OCI-M2 (cell line): ENCODE data around the gene ANKRD53.

Experiments
- DNase-seq: peaks from one replicate; lab custom pipeline; 2025; ENCODE audit not compliant: unreplicated experiment; lab: John Stamatoyannopoulos, UW

The ANKRD53 gene

DNA sequence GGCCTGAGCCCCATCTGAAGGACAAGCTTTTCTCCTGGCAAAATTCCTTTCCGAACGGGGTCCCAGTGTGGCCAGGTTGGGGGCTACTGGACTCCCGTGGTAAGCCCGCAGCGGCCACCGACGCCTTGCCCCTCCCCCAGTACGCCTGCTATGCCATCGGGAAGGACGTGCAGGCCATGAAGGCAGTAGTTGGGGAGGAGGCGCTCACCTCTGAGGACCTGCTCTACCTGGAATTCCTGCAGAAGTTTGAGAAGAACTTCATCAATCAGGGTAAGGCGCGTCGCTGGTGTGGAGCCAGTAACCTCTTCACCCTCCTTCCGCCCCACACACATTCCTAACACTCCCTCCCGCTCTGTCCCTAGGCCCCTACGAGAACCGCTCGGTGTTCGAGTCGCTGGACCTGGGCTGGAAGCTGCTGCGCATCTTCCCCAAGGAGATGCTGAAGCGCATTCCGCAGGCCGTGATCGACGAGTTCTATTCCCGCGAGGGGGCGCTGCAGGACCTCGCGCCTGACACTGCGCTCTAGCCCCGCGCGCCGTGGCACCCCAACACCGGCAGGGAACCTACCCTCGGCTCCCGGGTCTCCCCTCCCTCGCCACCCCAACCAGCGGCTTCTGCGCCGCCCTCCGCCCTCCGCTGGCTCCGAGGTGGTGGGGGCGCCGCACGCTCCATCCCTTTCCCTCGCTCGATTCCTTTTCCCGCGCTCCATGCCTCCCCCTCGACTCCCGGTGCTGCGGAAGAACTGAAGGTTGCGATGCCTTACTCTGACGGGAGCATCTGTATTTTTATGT is 13.6 kb upstream of the ANKRD53 start:
- DNase-seq = no peak

- no peak for DNase-seq
Measured at GRCh38 chr2:70965506-70965905, 12.9 kb upstream of the ANKRD53 start.

DNA sequence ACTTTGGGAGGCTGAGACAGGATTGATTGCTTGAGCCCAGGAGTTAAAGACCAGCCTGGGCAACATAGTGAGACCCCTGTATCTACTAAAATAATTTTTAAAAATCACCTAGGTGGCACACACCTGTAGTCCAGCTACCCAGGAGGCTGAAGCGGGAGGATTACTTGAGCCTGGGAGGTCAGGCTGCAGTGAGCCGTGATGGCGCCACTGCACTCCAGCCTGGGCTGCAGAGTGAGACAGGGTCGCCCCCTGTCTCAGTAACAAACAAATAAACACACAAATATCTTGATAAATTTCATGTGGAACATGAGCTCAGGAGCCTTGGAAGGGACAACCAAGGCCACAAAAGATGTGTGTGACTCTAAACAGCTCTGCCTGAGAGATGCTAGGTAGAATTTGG is 11.7 kb upstream of the ANKRD53 start:
- no peak for DNase-seq

DNA sequence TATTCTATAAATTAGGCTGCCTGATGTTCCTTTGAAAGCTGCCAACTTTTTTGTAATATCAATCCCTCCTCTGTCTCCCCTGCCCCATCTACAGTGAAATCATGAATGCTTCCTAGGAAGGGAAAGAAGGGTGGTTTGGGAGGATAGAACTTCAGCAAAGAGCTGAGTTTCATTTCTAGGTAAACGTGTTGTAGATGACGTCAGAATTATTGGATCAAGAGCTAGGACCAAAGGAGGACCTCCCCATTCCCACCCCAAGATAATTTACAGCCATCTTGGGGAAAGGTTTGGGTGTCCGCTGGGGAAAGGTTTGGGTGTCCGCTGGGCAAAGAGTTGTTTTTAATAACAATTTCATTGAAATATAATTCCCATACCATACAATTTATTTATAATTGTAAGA is 11.2 kb upstream of the ANKRD53 start:
- DNase-seq = no peak

- DNase-seq = no peak
Measured at GRCh38 chr2:70974592-70974991, 3.8 kb upstream of the ANKRD53 start.

DNA sequence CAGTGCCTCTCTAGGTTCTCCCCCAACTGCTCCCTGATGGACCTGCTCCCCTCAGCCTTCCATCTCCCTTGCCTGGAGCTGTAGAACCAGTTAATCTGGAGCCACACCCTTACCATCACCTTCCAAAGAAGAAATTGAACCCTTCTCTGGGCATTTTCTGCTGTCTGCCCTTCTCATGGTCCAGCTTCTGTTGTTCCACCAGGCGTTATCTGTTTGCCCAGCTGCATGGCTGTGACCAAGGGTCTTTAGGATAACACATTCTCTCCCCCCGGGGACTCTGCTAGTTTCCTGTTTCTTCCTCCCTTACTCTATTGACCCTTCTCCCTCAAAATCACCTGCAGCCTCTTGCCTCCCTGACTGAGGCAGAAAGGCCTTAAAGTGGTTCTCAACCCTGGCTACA is 3.2 kb upstream of the ANKRD53 start:
- peak; percentile 40 for DNase-seq

DNA sequence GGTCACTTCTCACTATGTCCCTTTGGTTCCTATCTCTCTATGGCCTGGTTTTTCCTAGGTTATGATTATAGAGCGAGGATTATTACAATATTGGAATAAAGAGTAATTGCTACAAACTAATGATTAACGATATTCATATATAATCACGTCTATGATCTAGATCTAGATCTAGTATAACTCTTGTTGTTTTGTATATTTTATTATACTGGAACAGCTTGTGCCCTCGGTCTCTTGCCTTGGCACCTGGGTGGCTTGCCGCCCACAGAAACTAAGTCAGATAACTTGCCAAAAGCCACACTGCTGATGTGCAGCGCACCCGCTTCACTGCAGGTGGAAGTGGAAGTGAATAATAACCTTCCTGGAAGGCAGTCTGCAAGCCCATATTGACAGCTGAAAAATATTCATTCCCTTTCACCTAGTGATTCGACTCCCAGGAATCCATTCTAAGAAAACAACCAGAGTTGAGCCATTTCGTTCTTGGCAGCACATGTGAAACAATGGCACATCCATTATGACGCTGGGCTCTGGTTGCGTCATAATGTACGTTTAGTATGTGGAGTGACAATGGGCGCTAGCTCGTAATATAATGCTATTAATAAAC is 725 bp upstream of the ANKRD53 start:
- DNase-seq = no peak

DNA sequence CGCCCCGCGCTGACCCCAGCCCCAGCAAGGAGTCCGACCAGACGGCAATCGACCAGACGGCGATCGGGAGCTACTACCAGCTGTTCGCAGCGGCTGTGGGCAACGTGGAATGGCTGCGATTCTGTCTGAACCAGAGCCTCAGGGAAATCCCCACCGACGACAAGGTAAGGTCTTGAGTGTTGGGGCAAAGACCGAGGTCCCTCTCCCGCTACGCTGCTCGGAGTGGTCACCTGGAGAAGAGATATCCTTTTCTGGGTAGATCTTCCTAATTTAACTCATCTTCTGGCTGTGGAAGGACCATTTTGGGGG is 704 bp downstream of the ANKRD53 start:
- DNase-seq = no peak

DNA sequence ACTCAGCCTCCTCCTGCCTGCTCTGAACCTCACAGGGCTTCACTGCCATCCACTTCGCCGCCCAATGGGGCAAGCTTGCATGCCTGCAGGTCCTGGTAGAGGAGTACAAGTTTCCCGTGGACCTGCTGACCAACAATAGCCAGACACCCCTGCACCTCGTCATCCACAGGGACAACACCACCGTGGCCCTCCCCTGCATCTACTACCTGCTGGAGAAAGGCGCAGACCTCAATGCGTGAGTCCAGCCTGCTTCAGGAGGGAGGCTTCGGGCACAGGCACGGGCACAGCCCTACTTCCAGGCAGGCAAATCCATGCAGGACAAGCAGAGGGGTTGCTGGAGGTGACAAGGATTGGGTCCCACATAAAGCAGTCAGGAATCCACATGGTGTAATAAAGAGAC is 1.2 kb downstream of the ANKRD53 start:
- no peak for DNase-seq

GRCh38 chr2:70981421-70981820 is 3.0 kb downstream of the ANKRD53 start:
- no peak for DNase-seq

DNA sequence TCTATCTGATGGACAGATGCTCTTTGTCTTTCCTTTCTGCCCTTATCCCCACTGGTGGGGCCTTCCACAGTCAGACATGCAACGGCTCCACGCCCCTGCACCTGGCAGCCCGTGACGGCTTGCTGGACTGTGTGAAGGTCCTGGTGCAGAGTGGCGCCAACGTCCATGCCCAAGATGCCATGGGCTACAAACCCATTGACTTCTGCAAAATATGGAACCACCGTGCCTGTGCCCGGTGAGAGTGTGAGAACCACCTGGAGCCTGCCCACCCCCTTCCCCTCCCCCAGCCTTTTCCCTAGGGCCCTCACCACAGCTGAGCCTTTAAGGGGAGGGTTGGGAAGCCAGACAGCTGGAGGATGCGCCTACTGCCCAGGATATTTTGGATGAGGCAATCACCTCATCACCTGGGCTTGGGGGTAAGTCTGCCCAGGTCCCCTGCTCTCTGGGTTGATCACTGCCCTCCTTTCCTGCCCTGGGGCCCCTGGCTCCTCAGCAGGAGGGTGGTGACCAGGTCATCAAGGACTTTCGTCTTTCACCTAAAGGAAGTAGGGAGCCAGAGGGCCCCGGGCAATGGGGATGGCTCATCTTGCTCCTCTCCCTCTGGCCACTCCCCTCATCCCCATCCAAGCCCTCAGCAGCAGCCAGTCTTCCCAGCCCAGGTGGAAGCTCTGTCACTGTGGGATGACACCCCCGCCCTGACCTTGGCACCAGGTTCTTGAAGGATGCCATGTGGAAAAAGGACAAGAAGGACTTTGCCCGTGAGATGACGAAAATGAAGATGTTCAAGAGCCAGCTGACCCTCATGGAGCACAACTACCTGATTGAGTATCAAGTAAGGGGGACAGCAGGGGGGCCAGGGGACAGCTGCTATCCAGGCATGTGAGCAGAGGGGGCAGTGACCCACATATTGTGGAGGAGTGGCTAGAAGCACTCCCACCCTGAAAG is 3.7 kb downstream of the ANKRD53 start:
- no peak for DNase-seq

DNA sequence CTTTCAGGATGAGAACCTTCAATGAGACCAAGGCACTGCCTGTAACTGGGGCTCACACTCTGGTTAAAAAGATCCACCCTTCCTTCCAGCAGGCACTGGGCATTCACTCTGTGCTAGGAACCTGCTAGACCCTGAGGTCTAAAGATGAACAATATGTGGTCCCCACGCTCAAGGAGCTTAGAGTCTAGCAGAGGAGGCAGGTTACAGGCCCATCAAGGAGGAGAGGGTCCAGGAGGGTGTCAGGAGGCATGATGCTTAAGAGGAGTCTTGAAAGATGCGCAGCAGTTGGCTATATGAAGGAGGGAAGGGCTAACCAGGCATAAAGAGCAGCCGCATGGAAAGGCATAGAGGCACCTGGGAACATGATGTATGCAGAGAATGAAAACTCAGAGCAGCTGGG is 4.5 kb downstream of the ANKRD53 start:
- DNase-seq = no peak

GRCh38 chr2:70983506-70984227 is 5.2 kb downstream of the ANKRD53 start:
- DNase-seq = no peak

DNA sequence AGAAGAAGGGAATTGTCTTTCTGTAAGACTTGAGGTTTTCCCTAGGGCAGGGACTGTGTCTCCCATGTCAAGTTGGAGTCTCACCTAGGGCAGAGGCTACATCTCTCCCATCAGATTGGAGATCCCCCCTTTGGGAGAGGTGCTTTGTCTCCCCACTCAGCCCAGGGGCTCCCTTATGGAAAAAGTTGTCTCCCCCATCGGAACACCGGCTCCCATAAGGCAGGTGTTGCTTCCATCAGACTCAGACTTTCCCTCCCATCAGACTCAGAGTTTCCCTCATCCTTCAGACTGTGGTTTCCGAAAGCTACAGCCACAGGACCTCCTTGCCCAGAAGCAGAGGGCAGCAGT is 5.8 kb downstream of the ANKRD53 start:
- no peak for DNase-seq

- DNase-seq = no peak
Measured at GRCh38 chr2:70984576-70985282, 6.3 kb downstream of the ANKRD53 start.

- no peak for DNase-seq
Measured at GRCh38 chr2:70985283-70985688, 6.9 kb downstream of the ANKRD53 start.

DNA sequence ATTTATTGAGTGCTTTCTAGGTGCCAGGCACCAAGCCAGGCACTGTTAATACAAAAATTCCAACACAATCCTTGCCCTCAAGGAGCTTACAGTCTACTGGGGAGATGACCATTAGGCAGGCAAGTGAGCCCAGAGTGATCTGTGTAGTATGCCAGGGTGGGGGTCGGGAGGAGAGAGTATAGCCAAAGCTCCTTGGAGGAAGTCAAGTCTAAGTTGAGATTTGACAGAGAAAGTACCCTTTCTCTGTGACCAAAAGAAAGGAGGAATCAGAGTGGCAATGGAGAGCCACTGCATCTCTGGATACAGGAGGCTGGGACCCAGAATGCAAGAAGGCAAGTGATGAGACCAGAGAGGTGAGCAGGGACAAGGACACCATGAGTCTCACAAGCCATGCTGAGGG is 7.5 kb downstream of the ANKRD53 start:
- DNase-seq = no peak

DNA sequence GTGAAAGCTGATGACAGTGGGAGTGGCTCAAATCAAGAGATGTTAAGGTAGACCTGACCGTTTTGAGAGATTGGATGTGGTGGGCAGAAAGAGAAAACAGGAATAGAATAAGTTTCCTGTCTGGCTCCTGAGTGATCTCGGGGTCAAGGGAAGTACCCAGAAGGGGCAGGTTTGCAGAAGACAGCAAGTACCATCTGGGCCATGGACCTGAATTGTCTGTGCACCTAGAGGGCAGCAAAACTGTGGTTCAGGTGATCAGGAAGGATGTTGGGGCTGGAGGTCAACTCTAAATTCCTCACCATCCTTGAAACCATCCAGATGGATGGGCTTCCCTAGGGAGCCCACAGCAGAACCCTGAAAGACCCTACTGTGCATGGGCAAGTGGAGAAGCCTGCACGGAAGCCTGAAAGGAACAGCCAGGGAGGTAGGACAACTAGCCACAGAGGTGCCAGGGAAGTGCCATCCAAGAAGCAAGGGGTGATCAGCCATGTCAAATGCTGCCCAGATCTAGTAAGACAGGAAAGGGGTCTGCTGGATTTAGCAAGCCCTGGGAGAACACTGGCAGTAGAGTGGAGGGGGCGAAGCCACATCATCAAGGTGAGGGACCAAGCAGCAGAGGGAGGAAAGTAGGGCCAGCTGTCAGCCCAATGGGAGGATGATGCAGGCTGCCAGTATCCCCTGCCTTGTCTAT is 8.2 kb downstream of the ANKRD53 start:
- no peak for DNase-seq

DNA sequence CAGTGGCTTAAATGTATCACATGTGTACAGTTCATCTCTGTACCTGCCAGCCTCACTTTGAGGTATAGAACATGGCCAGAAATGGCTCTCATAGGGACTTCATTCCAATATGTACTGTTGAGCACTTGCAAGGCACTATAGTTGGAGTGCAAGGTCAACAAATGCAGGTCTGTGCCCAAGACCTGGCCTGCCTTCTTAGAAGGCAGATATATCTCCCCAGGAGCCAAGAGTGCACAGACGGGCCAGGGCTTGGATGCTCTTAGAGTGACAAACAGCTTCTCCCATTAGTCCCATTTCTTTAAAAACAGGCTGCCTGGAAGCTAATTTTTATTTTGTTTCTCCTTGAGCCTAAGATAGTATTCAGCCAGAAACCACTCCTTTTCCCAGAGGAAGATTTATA is 9.0 kb downstream of the ANKRD53 start:
- no peak for DNase-seq

GRCh38 chr2:70988151-70988550 is 9.7 kb downstream of the ANKRD53 start:
- DNase-seq = no peak
